IMR-90 (cell line): ENCODE measurements around the gene ABCC4. TPM values are rescaled to one million over a fixed set of nuclear protein-coding genes. Genes with fewer than 3 reads are reported as not detected.

Source experiments
- ATAC-seq: fragments of 200-7000 bp; cut with Tn5 transposase; 2 replicates; pipeline ENCODE4 v1.9.1; 2020; ENCODE audit warnings: low read depth, mild to moderate bottlenecking, moderate library complexity
- BruUV-seq: library from RNA; stranded (reverse); fragments of 400-500 nt; replicated peaks from 2 replicates; lab custom pipeline; 2021; lab: Mats Ljungman, UMichigan
- CTCF ChIA-PET: fragments of 300-600 bp; formaldehyde crosslinking; extraction: SDS; loops from one replicate; lab custom pipeline; 2021; ENCODE audit warnings: antibody characterized with exemption; lab: Yijun Ruan, JAX
- POLR2A ChIA-PET: fragments of 300-600 bp; sonication (Branson Sonifier 250); formaldehyde crosslinking; loops from one replicate; lab custom pipeline; 2022; ENCODE audit warnings: antibody characterized with exemption; ENCODE audit not compliant: unreplicated experiment; lab: Charles Lee
- DNase-seq: peaks from one replicate; pipeline ENCODE4 v3.0.0; 2013
- H2AFZ ChIP-seq: replicated peaks from 2 replicates; pipeline ENCODE3; 2013; ENCODE audit warnings: low read length, mild to moderate bottlenecking; ENCODE audit not compliant: poor library complexity
- H2AK5ac ChIP-seq: 2 replicates; pipeline ENCODE4 v1.6.1; 2013; ENCODE audit warnings: low read depth, low read length, inconsistent platforms
- H2AK9ac ChIP-seq: replicated peaks from 2 replicates; pipeline ENCODE3; 2013; ENCODE audit warnings: mild to moderate bottlenecking, low read depth, low read length, moderate library complexity; ENCODE audit not compliant: poor library complexity
- H2BK120ac ChIP-seq: 2 replicates; pipeline ENCODE4 v1.6.1; 2013; ENCODE audit warnings: low read depth, low read length, inconsistent platforms
- H2BK15ac ChIP-seq: 3 replicates; pipeline ENCODE4 v1.6.1; 2013; ENCODE audit warnings: low read depth, low read length, inconsistent platforms
- H2BK20ac ChIP-seq: 2 replicates; pipeline ENCODE4 v1.6.1; 2013; ENCODE audit warnings: low read depth, mild to moderate bottlenecking, inconsistent platforms, low read length, moderate library complexity
- H2BK5ac ChIP-seq: 2 replicates; pipeline ENCODE4 v1.6.1; 2013; ENCODE audit warnings: mild to moderate bottlenecking, low read depth, low read length, inconsistent platforms; ENCODE audit not compliant: poor library complexity, severe bottlenecking
- H3K14ac ChIP-seq: replicated peaks from 2 replicates; pipeline ENCODE4 v1.6.1; 2013; ENCODE audit warnings: low read depth, low read length, inconsistent platforms
- H3K18ac ChIP-seq: 2 replicates; pipeline ENCODE4 v1.6.1; 2013; ENCODE audit warnings: low read depth, low read length, control low read depth
- H3K23ac ChIP-seq: 2 replicates; pipeline ENCODE4 v1.6.1; 2013; ENCODE audit warnings: low read depth, low read length, inconsistent platforms
- H3K27ac ChIP-seq: 2 replicates; pipeline ENCODE4 v1.5.1; 2013; ENCODE audit warnings: mild to moderate bottlenecking, control low read depth, low read length; ENCODE audit not compliant: insufficient read depth
- H3K27me3 ChIP-seq: 2 replicates; pipeline ENCODE4 v1.6.1; 2013; ENCODE audit warnings: low read length; ENCODE audit not compliant: control insufficient read depth, insufficient read depth
- H3K36me3 ChIP-seq: 2 replicates; pipeline ENCODE4 v1.6.1; 2013; ENCODE audit warnings: low read length, mixed read lengths; ENCODE audit not compliant: control insufficient read depth, insufficient read depth
- H3K4ac ChIP-seq: 2 replicates; pipeline ENCODE4 v1.6.1; 2013; ENCODE audit warnings: low read depth, low read length, inconsistent platforms
- H3K4me1 ChIP-seq: 2 replicates; pipeline ENCODE4 v1.6.1; 2013; ENCODE audit warnings: low read length, mixed read lengths; ENCODE audit not compliant: control insufficient read depth, insufficient read depth
- H3K4me2 ChIP-seq: 2 replicates; pipeline ENCODE4 v1.6.1; 2013; ENCODE audit warnings: low read depth, mild to moderate bottlenecking, control low read depth, low read length, moderate library complexity
- H3K4me3 ChIP-seq: 2 replicates; pipeline ENCODE4 v1.5.1; 2013; ENCODE audit warnings: low read depth, mild to moderate bottlenecking, control low read depth, low read length, moderate library complexity; ENCODE audit not compliant: insufficient read depth
- H3K56ac ChIP-seq: 2 replicates; pipeline ENCODE4 v1.6.1; 2013; ENCODE audit warnings: low read length, inconsistent platforms; ENCODE audit not compliant: insufficient read depth; ENCODE audit errors: extremely low read depth
- H3K79me1 ChIP-seq, 2 experiments: 2 replicates each; pipeline ENCODE4 v1.6.1; 2013; ENCODE audit warnings: low read length in 2 of 2, inconsistent platforms in 1 of 2, low read depth in 1 of 2
- H3K9ac ChIP-seq: 2 replicates; pipeline ENCODE4 v1.6.1; 2013; ENCODE audit warnings: low read depth, low read length, control low read depth
- H3K9me1 ChIP-seq: 2 replicates; pipeline ENCODE4 v1.6.1; 2013; ENCODE audit warnings: low read length, inconsistent platforms; ENCODE audit not compliant: insufficient read depth
- H3K9me3 ChIP-seq: 2 replicates; pipeline ENCODE4 v1.6.1; 2013; ENCODE audit warnings: low read length; ENCODE audit not compliant: control insufficient read depth, insufficient read depth
- H4K20me1 ChIP-seq: 2 replicates; pipeline ENCODE4 v1.6.1; 2013; ENCODE audit warnings: low read length, inconsistent platforms; ENCODE audit not compliant: insufficient read depth
- H4K5ac ChIP-seq: 2 replicates; pipeline ENCODE4 v1.6.1; 2013; ENCODE audit warnings: mild to moderate bottlenecking, low read depth, low read length, control low read depth
- H4K8ac ChIP-seq, 2 experiments: 2 replicates each; pipeline ENCODE4 v1.6.1; 2013; ENCODE audit warnings: low read depth in 2 of 2, low read length in 2 of 2, control low read depth in 1 of 2, inconsistent platforms in 1 of 2
- H4K91ac ChIP-seq: 2 replicates; pipeline ENCODE4 v1.6.1; 2013; ENCODE audit warnings: low read depth, low read length, inconsistent platforms; ENCODE audit not compliant: insufficient read depth
- BHLHE40 ChIP-seq: fragments of 150-350 bp; IDR thresholded peaks from 2 replicates; pipeline ENCODE4 v1.6.1; 2016; ENCODE audit warnings: mild to moderate bottlenecking, low read depth, low read length
- CHD1 ChIP-seq: IDR thresholded peaks from 2 replicates; pipeline ENCODE4 v1.6.1; 2012; ENCODE audit warnings: low read depth, low read length, improper control_type of control experiment
- MAFK ChIP-seq: IDR thresholded peaks from 2 replicates; pipeline ENCODE4 v1.6.1; 2012; ENCODE audit warnings: low read depth, low read length, improper control_type of control experiment
- MAZ ChIP-seq: IDR thresholded peaks from 2 replicates; pipeline ENCODE4 v1.6.1; 2012; ENCODE audit warnings: low read depth, mild to moderate bottlenecking, low read length, improper control_type of control experiment, moderate library complexity, borderline replicate concordance
- POLR2A ChIP-seq: IDR thresholded peaks from 2 replicates; pipeline ENCODE4 v1.6.1; 2012; ENCODE audit warnings: mild to moderate bottlenecking, low read depth, low read length
- RCOR1 ChIP-seq: IDR thresholded peaks from 2 replicates; pipeline ENCODE4 v1.6.1; 2012; ENCODE audit warnings: mild to moderate bottlenecking, low read length, improper control_type of control experiment; ENCODE audit not compliant: insufficient replicate concordance
- WGBS, 2 experiments: methylation state at CpG; one replicate each; pipeline versions ENCODE4 v1.1.5 to v1.1.7; 2013; ENCODE audit warnings: missing lambda C conversion rate in 2 of 2; ENCODE audit not compliant: insufficient read length in 1 of 2; ENCODE audit errors: extremely low coverage in 2 of 2; 5-methylcytosine and 5-hydroxymethylcytosine counted together
- dilution Hi-C: fragments of 300-500 bp; cut with HindIII; formaldehyde crosslinking; loops from one replicate; pipeline ENCODE4 v1.14.3; 2018; ENCODE audit warnings: low sequenced_read_pairs; ENCODE audit not compliant: unreplicated experiment
- in situ Hi-C: fragments of 300-500 bp; cut with MboI; formaldehyde crosslinking; loops from 3 replicates; pipeline ENCODE4 v1.14.3; 2019; ENCODE audit warnings: low sequenced_read_pairs, inconsistent platforms, mixed read lengths
- intact Hi-C: fragments of 100-400 bp; cut with micrococcal nuclease; formaldehyde crosslinking; loops from 2 replicates; pipeline ENCODE4 v1.10.0; 2022
- polyA plus RNA-seq, 3 experiments: library from polyadenylated mRNA; depleted of rRNA; stranded (reverse); fragments of >200 nt; gene quantifications; 2 replicates each; pipeline ENCODE4 v1.2.3, GENCODE V29; 2012; ENCODE audit warnings: low replicate concordance in 1 of 3
- total RNA-seq: library from RNA; depleted of rRNA; stranded (reverse); fragments of >200 nt; gene quantifications from 2 replicates; pipeline ENCODE4 v1.2.3, GENCODE V29; 2012

Gene ABCC4
- total and polyA plus RNA-seq, 2 of the 4 experiments (the other 2 are of a cell fraction): 16.6 to 41.4 TPM

- no peaks in the 10 kb centered on the region for H3K4me1 ChIP-seq
- no peak overlapping the region for H3K14ac ChIP-seq
- no peak for TF ChIP-seq CHD1
- TF ChIP-seq MAFK: no peak
- TF ChIP-seq RCOR1: no peak
- TF ChIP-seq BHLHE40: no peak
- TF ChIP-seq MAZ: no peak
- no peak for TF ChIP-seq POLR2A
- H4K91ac ChIP-seq: no peak overlapping the region
- intact Hi-C loops: no loop called here
- H2AK9ac ChIP-seq: no peak overlapping the region
- dilution Hi-C loops: no loop called here
- H4K5ac ChIP-seq: no peak overlapping the region
- no peaks in the 10 kb centered on the region for H3K9me3 ChIP-seq
- H4K20me1 ChIP-seq: peaks cover 14% of the 10 kb centered on the region; the same call in 1 of the 2 replicates
- H2BK20ac ChIP-seq: no peak overlapping the region
- BruUV-seq: no TSS peak
- ChIA-PET CTCF (interaction anchor here (0.6 kb wide), 1 partner anchor 16 kb away, joined by 3 read pairs; no protein-coding TSS in a partner anchor), POLR2A (no interaction called here)
- H2AK5ac ChIP-seq: no peak overlapping the region
- H2BK15ac ChIP-seq: no peak overlapping the region
- in situ Hi-C loops: no loop called here
- DNase-seq (no peak), ATAC-seq (no peak)
- no peaks in the 10 kb centered on the region for H3K27me3 ChIP-seq
- H3K79me1 ChIP-seq: peaks cover 7 to 54% of the 10 kb centered on the region in 2 experiments
- no peak overlapping the region for H3K4me2 ChIP-seq
- no peak overlapping the region for H3K56ac ChIP-seq
- WGBS, 2 experiments: 71% methylated on average over 5 of the region's 14 CpGs; no CpG with 5 or more reads in 1 of the 2 experiments
- H3K4ac ChIP-seq: no peak overlapping the region
- H4K8ac ChIP-seq: no peak overlapping the region
- no peak overlapping the region for H3K23ac ChIP-seq
- peaks cover 24% of the 10 kb centered on the region for H3K9me1 ChIP-seq
- no peak overlapping the region for H2BK120ac ChIP-seq
- no peak overlapping the region for H3K18ac ChIP-seq
- no peak overlapping the region for H2BK5ac ChIP-seq
- H3K9ac ChIP-seq: no peak overlapping the region
- peaks cover 58% of the 10 kb centered on the region for H3K36me3 ChIP-seq
- no peak overlapping the region for H2AFZ ChIP-seq
- H3K27ac ChIP-seq: no peak overlapping the region
- H3K4me3 ChIP-seq: no peak overlapping the region
Measured at GRCh38 chr13:95174517-95174916, 126.7 kb downstream of the ABCC4 start.
